Activated T-cell treated with anti-CD3 and anti-CD28 coated beads for 24 hours (primary cell): ENCODE results near the gene PDE7B.

ENCODE experiments used
- DNase-seq: peaks from one replicate; pipeline ENCODE4 v3.0.0-alpha.2; 2020; ENCODE audit warnings: low read depth

PDE7B gene

DNA sequence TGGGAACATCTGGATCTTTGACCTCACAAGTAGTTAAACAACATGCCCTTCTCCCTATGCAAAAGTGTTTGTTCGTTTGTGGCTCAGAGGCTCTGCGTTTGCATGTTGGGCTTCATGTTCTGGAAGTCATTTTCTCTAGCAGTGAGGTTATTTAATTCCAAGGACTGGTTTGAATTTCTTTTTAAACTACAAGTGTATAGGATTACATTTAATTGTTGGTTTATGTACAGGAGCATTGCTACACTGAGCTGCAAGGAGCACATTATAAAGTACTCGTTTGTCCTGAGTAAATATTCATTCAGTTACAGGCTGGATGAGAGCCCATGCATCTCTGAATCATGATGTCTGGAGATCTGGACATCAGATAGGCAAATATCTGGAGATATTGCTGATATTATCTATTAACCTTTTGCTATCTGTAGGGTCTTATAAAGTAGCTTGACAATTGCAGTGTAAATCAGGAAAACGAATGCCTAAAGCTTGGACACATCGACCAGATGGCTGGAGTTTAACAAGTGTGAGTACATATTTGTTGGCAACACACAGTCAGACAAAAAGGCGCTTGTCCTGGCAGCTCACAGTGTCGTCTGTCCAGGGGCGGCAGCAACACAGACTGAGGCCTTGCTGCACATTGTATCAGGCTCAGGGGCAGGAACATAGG, 84.6 kb downstream of the PDE7B start:
- no peak for DNase-seq

DNA sequence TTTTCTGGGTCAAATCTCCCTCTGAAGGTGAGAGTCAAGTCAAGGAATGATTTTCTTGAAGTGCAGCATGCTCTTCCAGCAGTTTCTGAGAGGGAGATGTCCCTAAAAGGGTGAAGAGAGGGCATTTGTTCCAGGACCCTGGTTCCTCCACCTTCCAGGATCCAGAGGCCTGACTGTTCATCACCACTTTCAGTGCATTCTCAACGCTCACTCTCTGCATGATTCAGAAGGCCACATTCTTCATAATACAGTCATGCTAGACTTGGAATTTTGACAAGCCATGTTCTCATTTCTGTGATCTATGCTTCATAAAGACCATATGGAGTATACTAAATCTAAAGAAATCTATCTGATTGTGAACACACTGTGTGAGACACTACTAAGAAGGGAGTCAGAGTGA, 85.1 kb downstream of the PDE7B start:
- DNase-seq, result no peak

- no peak for DNase-seq
These were observed 85.6 kb downstream of the PDE7B start for GRCh38 chr6:135937106-135937505.

DNA sequence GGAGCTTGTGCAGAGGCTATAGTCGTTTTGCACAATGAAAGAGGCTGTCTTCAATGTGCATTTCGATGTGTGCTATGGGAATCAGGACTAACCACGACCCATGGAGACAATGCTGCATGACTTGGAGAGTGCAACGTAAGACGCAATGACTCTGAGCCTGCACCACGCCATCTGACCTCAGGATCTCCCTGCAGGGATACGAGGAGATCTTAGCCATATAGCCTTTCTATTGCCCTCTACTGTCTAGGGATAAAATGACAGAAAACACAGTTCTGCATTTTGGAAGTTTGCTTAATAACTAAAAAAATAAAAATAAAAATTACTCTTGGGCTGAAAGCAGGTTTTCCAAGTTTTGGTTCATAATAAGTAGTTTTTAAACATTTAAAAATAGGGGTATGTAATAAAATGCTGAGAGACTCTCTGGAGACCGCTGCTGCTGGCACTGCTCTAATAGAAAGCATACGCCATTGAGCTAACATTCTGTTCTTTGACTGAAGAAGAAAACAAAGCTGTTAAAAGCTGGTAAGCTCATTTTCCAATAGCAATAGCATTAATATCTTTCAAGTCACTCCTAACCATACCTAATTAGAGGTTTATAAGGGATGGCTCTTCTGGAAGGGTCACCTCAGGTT, 87.2 kb downstream of the PDE7B start:
- no peak for DNase-seq

GRCh38 chr6:135939208-135939591, 87.7 kb downstream of the PDE7B start:
- no peak for DNase-seq

- DNase-seq, result no peak
These were observed 89.2 kb downstream of the PDE7B start for GRCh38 chr6:135940616-135941167.

DNA sequence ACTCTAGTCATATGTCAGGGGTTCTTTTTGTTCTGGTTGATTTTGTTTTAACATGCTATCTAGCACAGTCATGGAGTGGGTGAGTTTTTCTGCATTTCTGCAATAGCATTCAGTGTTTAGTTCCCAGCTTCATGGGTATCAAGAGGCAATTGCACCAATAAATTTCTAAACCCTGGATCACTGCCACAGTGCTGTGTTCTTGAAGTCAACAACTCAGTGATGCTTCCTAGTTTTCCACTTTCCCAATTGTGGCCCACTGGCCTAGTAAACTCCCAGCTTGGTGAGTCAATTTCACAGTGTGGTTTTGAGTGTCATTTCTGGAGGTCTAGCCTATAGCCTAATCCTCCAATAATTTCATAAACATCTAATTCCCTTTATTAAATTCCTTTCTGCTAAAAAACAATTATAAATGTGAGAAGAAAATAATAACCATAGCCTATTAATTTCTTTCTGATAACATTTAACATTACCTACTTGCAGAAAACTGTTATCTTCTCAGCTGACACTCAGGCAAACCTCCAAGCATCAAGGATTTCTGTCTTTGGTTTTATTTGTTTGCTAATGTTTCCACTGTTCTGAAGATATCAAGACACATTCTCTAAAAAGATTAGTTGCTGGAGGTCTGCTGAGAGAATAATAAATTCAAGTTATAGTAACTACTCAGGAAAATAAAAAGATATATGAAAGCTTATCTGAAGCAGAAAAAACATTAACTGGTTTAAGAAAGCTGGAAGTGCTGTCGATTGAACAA, 89.9 kb downstream of the PDE7B start:
- no peak for DNase-seq

- no peak for DNase-seq
These were observed 92.6 kb downstream of the PDE7B start for GRCh38 chr6:135944120-135944519.

- no peak for DNase-seq
These were observed 95.2 kb downstream of the PDE7B start for GRCh38 chr6:135946674-135947073.

GRCh38 chr6:135950669-135951068, 99.2 kb downstream of the PDE7B start:
- no peak for DNase-seq

- no peak for DNase-seq
These were observed 99.7 kb downstream of the PDE7B start for GRCh38 chr6:135951169-135951568.

DNA sequence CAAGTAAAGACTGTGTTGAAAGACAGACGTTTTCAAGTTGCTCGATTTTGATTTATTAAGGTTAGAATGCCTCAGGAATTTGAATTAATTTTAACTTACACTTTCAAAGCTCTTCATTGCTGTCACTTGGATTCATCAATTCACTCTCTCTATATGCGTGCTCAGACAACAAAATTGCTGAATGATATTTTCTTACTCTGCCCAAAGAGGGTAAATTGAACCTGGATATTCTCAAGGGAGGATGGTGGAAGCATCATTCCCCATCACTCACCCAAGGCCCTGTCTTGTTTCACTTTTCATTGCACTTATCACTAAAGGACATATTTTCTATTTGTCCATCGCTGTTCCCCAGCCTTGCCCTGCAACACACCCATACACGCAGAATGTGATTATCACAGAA, 102.3 kb downstream of the PDE7B start:
- no peak for DNase-seq

DNA sequence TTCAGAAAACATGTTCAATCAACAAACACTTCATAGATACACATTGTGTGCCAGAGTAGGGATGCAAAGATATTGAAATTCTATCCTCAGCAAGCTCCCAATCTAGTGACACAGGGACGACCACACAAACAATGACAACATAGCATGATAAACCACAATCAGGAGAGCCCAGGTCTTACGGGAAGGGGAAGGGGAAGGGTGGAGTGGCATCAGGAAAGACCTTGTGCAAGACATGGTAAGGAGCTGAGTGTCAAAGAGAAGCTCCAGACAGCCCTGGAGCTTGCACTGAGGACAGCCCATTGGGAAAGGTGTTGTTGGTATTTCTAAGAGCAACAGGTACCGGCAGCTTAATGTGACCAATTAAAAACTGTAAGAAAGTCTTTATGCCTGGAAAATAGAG, 103.6 kb downstream of the PDE7B start:
- DNase-seq, result no peak

- DNase-seq, result no peak
These were observed 111.2 kb downstream of the PDE7B start for GRCh38 chr6:135962731-135963130.

DNA sequence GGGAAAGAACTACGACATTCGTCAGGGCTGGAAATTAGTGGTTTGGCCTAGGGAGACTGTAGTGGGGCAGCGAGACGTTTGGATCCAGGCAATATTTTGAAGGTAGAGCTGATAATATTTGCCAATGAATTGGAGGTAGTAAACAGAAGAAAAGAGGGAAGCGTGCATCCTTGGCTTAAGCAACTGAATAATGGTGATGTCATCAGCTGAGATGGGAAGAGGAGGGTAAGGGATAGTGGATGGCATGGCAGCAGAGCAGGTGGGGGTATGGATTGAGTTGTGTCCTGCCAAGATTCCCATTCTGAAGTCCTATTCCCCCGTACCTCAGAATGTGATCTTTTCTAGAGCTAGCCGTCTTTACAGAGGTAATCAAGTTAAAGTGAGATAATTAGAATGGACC, 119.2 kb downstream of the PDE7B start:
- no peak for DNase-seq

DNA sequence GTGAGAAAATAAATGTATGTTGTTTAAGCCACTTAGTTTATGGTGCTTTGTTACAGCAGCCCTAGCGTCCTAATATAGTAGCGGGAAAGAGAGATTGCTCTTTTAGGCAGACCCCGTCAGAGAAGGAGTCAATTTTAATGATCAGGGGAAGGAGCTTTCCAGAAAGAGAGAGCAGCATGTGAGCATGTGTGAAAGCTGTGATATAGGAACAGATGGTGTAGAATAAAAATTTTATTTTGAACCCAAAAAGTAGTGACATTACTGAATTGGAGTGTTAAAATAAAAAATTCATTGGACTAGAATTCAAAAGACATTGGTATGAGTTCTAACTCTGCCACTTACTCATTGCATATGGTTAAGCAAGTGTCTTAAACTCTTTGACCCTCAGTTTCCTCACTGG, 119.8 kb downstream of the PDE7B start:
- no peak for DNase-seq

- DNase-seq, result no peak
These were observed 120.6 kb downstream of the PDE7B start for GRCh38 chr6:135972150-135972549.

DNA sequence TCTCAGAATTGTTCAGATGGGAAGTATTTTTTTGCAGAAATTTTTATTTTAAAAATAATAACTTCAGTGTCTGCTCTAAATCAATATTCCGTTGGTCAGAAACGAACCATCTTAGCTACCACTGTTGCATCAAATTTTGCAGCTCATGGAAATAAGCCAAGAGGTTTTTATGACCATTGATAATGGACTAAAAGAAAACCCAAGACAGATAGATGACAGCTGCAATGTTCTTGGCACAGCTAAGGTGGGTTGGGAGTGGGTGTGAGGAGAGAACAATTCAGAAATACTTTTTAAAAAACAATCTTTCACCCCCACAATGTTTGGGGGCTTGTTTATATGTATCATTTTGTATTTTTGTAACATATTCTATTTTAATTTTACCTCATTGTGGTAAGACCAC, 121.1 kb downstream of the PDE7B start:
- DNase-seq, result no peak

DNA sequence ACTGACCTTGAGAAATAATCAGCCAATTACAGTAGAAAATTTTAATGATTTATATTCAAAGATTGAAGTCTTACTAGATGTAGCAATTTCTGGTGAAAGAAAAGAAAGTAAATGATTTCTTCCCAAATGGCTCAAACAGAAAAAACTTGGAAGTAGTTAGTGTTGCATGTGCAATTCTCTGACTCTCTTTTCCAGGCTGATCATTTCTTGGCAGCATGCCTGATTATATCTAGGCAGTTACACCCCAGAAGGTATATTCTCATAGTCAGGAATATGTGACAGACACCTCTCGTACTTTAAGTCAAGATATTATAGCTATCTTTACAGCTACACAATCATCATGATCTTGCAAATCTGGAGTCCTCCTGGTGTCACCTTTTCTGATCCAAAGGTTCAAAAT, 122.9 kb downstream of the PDE7B start:
- DNase-seq, result no peak

- DNase-seq, result no peak
These were observed 125.1 kb downstream of the PDE7B start for GRCh38 chr6:135976585-135976984.

DNA sequence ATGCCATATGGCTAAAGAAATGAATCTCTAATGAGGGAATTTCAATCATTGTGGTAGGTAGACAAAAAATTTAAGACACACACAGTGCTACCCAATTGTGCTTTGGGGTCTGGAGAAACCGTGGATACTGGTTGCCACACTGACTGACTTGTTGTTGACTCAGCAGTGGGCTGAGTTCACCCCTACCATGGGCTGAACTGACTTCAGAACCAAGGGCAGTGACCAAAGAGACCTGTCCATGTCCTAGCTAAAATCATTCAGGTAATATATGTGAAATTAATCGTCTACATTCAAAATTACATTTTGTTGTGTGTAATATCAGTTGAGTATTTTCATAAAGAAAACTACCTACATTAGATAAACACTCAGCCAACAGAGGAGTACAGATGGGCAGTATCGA, 131.6 kb downstream of the PDE7B start:
- DNase-seq, result no peak

- DNase-seq, result no peak
These were observed 132.3 kb downstream of the PDE7B start for GRCh38 chr6:135983718-135984343.

DNA sequence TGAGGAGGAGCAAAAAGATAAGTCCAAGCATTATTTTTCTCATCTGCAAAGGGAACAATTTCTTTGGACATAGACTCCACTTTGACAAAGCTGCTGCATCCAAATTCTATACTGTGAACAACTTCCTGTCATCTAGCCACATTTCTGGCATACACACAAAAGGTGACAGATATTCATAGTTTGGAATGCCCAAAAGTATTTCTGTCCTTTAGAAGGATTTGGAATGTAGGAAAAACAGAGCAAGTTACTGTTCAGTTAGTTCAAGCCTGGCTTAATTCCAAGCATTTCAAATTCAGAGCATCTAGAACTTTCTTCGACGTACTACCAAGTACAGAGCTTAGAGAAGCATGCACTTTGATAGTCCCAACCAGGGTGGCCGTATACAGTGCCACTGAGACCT, 134.0 kb downstream of the PDE7B start:
- DNase-seq, result no peak
